ENCODE data around the gene HYAL3. TPM values are rescaled to one million over a fixed set of nuclear protein-coding genes. Genes with fewer than 3 reads are reported as not detected.

HYAL3 gene
- total and polyA plus RNA-seq, 2 of the 13 experiments (the other 11 are each of a cell fraction or from before 2014, with no cell fraction given), result 5.5 to 10.4 TPM

DNA sequence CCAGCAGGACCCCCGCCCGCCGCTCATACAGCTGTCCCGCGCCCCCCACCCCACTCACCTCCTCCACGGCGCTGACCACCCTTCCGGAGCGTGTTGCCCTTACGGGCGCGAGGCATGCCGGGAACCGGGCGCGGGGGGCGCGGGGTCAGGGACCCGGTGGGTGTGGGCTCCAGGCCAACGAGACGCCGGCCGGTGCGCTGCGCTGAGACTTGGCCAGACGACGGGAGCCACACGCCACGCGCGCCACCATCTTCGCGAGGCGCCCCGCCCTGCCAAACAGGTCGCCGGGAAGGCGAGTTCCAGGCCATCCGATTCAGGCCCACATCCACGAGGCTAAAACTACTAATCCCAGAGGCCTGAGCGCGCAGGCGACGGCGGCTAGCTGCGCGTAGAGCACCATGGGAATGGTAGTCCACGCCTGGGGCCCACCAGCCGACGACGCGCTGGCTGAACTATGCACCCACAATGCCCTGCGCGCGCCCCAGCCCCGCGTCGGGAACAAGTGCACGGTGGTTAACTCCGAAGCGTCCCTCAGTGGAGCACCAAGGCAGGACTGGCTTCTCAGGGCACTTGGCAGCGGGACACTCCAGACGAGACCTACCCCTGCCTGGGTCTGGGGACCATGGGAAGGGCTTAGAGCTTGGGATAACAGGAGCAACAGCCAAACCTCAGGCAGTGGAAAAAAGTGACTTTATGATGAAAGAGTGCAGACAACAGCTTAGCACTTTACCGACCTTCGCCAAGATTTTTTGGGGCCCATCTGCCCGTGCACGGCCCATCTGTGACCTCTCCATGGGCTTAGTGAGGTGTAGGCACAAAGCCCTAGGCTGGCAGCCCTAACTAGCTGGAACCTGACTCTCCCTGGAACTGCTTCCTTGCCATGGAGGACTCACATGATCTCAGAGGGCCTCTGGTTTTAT lies 6.8 kb downstream of the HYAL3 start, which contains the start of gene IFRD2 (continued):
- 0 out of 2 replicates have a peak, but pooled peaks have one; percentile 34 for TF ChIP-seq ZNF337 (CRISPR knock-in tag; IDR thresholded peaks at IDR 0.05; ENCODE audit: borderline replicate concordance, low read depth)
- TF ChIP-seq SPEN (CRISPR knock-in tag; IDR thresholded peaks at IDR 0.05; ENCODE audit: low read depth), result peak; percentile 76; the same call in 1 of the 2 replicates
- TF ChIP-seq ZNF205 (CRISPR knock-in tag; IDR thresholded peaks at IDR 0.05), result no peak
- TF ChIP-seq, protein P1, sequence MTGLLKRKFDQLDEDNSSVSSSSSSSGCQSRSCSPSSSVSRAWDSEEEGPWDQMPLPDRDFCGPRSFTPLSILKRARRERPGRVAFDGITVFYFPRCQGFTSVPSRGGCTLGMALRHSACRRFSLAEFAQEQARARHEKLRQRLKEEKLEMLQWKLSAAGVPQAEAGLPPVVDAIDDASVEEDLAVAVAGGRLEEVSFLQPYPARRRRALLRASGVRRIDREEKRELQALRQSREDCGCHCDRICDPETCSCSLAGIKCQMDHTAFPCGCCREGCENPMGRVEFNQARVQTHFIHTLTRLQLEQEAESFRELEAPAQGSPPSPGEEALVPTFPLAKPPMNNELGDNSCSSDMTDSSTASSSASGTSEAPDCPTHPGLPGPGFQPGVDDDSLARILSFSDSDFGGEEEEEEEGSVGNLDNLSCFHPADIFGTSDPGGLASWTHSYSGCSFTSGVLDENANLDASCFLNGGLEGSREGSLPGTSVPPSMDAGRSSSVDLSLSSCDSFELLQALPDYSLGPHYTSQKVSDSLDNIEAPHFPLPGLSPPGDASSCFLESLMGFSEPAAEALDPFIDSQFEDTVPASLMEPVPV (CRISPR knock-in tag; IDR thresholded peaks at IDR 0.05), result no peak
- no peak for TF ChIP-seq HDAC6 (IDR thresholded peaks at IDR 0.05; ENCODE audit: low read depth, low read length)
- TF ChIP-seq ZMYM4 (CRISPR knock-in tag; IDR thresholded peaks at IDR 0.05), result peak; percentile 35; the same call in 1 of the 2 replicates
- no peak for TF ChIP-seq STAT5B (CRISPR knock-in tag; IDR thresholded peaks at IDR 0.05)
- TF ChIP-seq ZNF761 (CRISPR knock-in tag; conservative IDR thresholded peaks at IDR 0.05), result peak; percentile 61; the same call in 1 of the 2 replicates
- peak; percentile 57 for TF ChIP-seq HNRNPLL (IDR thresholded peaks at IDR 0.05; ENCODE audit: low read depth, low read length, poor library complexity, severe bottlenecking)
- no peak for TF ChIP-seq SNAPC2 (CRISPR knock-in tag; IDR thresholded peaks at IDR 0.05)
- TF ChIP-seq, protein P2, sequence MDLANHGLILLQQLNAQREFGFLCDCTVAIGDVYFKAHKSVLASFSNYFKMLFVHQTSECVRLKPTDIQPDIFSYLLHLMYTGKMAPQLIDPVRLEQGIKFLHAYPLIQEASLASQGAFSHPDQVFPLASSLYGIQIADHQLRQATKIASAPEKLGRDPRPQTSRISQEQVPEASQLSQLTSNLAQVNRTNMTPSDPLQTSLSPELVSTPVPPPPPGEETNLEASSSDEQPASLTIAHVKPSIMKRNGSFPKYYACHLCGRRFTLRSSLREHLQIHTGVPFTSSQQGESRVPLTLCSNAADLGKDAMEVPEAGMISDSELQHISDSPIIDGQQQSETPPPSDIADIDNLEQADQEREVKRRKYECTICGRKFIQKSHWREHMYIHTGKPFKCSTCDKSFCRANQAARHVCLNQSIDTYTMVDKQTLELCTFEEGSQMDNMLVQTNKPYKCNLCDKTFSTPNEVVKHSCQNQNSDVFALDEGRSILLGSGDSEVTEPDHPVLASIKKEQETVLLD (CRISPR knock-in tag; IDR thresholded peaks at IDR 0.05; ENCODE audit: low read depth), result peak; percentile 83; the same call in 1 of the 2 replicates
- no peak for TF ChIP-seq RARA (CRISPR knock-in tag; IDR thresholded peaks at IDR 0.05)
- TF ChIP-seq ZFP41 (CRISPR knock-in tag; IDR thresholded peaks at IDR 0.05; ENCODE audit: borderline replicate concordance), result no peak
- peak; percentile 95 for TF ChIP-seq SP4 (CRISPR knock-in tag; IDR thresholded peaks at IDR 0.05)
- TF ChIP-seq, protein P3, sequence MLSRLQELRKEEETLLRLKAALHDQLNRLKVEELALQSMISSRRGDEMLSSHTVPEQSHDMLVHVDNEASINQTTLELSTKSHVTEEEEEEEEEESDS (CRISPR knock-in tag; IDR thresholded peaks at IDR 0.05; ENCODE audit: borderline replicate concordance), result no peak
- no peak for TF ChIP-seq SP140L (CRISPR knock-in tag; IDR thresholded peaks at IDR 0.05; ENCODE audit: borderline replicate concordance)
- TF ChIP-seq ZC3H4 (CRISPR knock-in tag; IDR thresholded peaks at IDR 0.05; ENCODE audit: borderline replicate concordance), result no peak; the same call in 1 of the 2 replicates
- TF ChIP-seq, protein P4, sequence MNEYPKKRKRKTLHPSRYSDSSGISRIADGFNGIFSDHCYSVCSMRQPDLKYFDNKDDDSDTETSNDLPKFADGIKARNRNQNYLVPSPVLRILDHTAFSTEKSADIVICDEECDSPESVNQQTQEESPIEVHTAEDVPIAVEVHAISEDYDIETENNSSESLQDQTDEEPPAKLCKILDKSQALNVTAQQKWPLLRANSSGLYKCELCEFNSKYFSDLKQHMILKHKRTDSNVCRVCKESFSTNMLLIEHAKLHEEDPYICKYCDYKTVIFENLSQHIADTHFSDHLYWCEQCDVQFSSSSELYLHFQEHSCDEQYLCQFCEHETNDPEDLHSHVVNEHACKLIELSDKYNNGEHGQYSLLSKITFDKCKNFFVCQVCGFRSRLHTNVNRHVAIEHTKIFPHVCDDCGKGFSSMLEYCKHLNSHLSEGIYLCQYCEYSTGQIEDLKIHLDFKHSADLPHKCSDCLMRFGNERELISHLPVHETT (CRISPR knock-in tag; conservative IDR thresholded peaks at IDR 0.05), result peak; percentile 67; the same call in 1 of the 2 replicates
- peak; percentile 26; the same call in 1 of the 2 replicates for TF ChIP-seq NFE2L2 (IDR thresholded peaks at IDR 0.05; ENCODE audit: low read length)
- no peak for TF ChIP-seq ARID2 (CRISPR knock-in tag; IDR thresholded peaks at IDR 0.05; ENCODE audit: borderline replicate concordance)
- peak; percentile 65; the same call in 1 of the 2 replicates for TF ChIP-seq FOXA3 (CRISPR knock-in tag; IDR thresholded peaks at IDR 0.05)
- TF ChIP-seq REXO4 (CRISPR knock-in tag; IDR thresholded peaks at IDR 0.05; ENCODE audit: borderline replicate concordance), result no peak
- no peak for TF ChIP-seq ZNF225 (CRISPR knock-in tag; IDR thresholded peaks at IDR 0.05)
- TF ChIP-seq KDM5B (CRISPR knock-in tag; IDR thresholded peaks at IDR 0.05; ENCODE audit: borderline replicate concordance), result peak; percentile 82; the same call in 1 of the 2 replicates
- TF ChIP-seq, protein P5, sequence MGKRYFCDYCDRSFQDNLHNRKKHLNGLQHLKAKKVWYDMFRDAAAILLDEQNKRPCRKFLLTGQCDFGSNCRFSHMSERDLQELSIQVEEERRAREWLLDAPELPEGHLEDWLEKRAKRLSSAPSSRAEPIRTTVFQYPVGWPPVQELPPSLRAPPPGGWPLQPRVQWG (CRISPR knock-in tag; IDR thresholded peaks at IDR 0.05; ENCODE audit: borderline replicate concordance, low read depth), result no peak
